Adrenal gland (tissue), 12 donors: Measurements from ENCODE around the gene COA5. TPM values are rescaled to one million over a fixed set of nuclear protein-coding genes. Genes with fewer than 3 reads are reported as not detected.

Source experiments
- DNase-seq, 7 donors: peaks; one replicate each; pipeline ENCODE4 v3.0.0-alpha.2; 2019 to 2020
- H3K27ac ChIP-seq, 5 donors: fragments of 200-600 bp; sonication (generic) in 4 of 5; 1 replicate in 3 of 5; 2 replicates in 2 of 5; pipeline versions ENCODE4 v1.5.1 to v1.8.0; 2016 to 2020; ENCODE audit warnings: mild to moderate bottlenecking in 1 of 5
- H3K27me3 ChIP-seq: fragments of 200-600 bp; 2 replicates; pipeline ENCODE4 v1.8.0; 2021
- H3K36me3 ChIP-seq, 2 donors: fragments of 200-600 bp; replicated peaks in 1 of 2; 1 replicate in 1 of 2; 2 replicates in 1 of 2; pipeline versions ENCODE4 v1.5.1 to v1.8.0; 2018 to 2022
- H3K4me1 ChIP-seq, 2 donors: fragments of 200-600 bp; replicated peaks in 1 of 2; 1 replicate in 1 of 2; 2 replicates in 1 of 2; pipeline versions ENCODE4 v1.5.1 to v1.8.0; 2018 to 2021
- H3K4me3 ChIP-seq, 4 donors: fragments of 200-600 bp; sonication (generic) in 3 of 4; one replicate each; pipeline ENCODE4 v1.5.1; 2016 to 2018
- H3K9me3 ChIP-seq, 3 donors: fragments of 200-600 bp; sonication (generic) in 1 of 3; replicated peaks in 1 of 3; 1 replicate in 2 of 3; 2 replicates in 1 of 3; pipeline versions ENCODE4 v1.5.1 to v1.8.0; 2016 to 2021
- CTCF ChIP-seq, 6 experiments: fragments of 450-650 bp in 4 of 6; fragments of 200-600 bp in 2 of 6; sonication (generic) in 1 of 6; IDR thresholded peaks; 1 replicate in 5 of 6; 2 replicates in 1 of 6; pipeline versions ENCODE4 v1.5.1 to v1.8.0; 2016 to 2021; ENCODE audit warnings: antibody characterized with exemption in 6 of 6, mild to moderate bottlenecking in 2 of 6, moderate library complexity in 1 of 6
- POLR2A ChIP-seq, 2 donors: fragments of 450-650 bp; IDR thresholded peaks; one replicate each; pipeline ENCODE4 v1.6.1; 2017; ENCODE audit warnings: antibody characterized with exemption in 2 of 2, mild to moderate bottlenecking in 2 of 2, moderate library complexity in 1 of 2
- WGBS, 4 donors: extraction: QIAGEN DNeasy Blood & Tissue Kit in 2 of 4; methylation state at CpG; one replicate each; pipeline versions ENCODE4 v1.1.5 to v1.1.7; 2013 to 2017; 5-methylcytosine and 5-hydroxymethylcytosine counted together
- intact Hi-C, 2 donors: fragments of 100-400 bp; cut with DNase I; formaldehyde crosslinking; loops; one replicate each; pipeline versions ENCODE4 v1.14.1 to v1.15.0; 2022 to 2023
- polyA plus RNA-seq, 3 donors: library from polyadenylated mRNA; stranded (reverse); fragments of 200-250 nt in 2 of 3; fragments of 350-450 nt in 1 of 3; fragmentation: Illumina TruSeq in 1 of 3; extraction: RNeasy Lipid Tissue Mini Kit (QIAGEN cat#74804) in 1 of 3; gene quantifications; one replicate each; pipeline ENCODE4 v1.2.3, GENCODE V29; 2013 to 2014
- total RNA-seq, 9 donors: library from RNA; depleted of rRNA in 4 of 9; stranded (reverse); fragments of >200 nt in 4 of 9; fragments of 120-200 nt in 1 of 9; fragmentation: NEBNext Ultra II Directional in 1 of 9; extraction: Animal tissue kit (Norgen Biotek cat#: 25700) in 1 of 9; gene quantifications; one replicate each; pipeline versions ENCODE4 v1.1.0 to v1.2.4, GENCODE V29; 2013 to 2023
- donor health status: healthy with polysubstance abuse.
- donor health status: Bipolar disorder and iron deficiency.
- donor health status: DM: yes; HTN: yes; CAD: no.
- donor health status: DM: no; HTN: no; CAD: no.
- donor health status: DM: no; HTN: no; CAD: no.
- donor health status: DM: yes; HTN: yes; CAD: no.

Gene COA5
- total and polyA plus RNA-seq, 12 donors = 18.9 to 76.0 (median 42.6) TPM

- no peak for DNase-seq
- Histone ChIP-seq H3K27me3 (no peaks in the 10 kb centered on the region), H3K27ac (no peak overlapping the region), H3K4me1 (no peaks in the 10 kb centered on the region), H3K4me3 (no peak overlapping the region), H3K9me3 (no peaks in the 10 kb centered on the region), H3K36me3 (peaks cover 0 to 78% of the 10 kb centered on the region in 2 donors)
- TF ChIP-seq POLR2A (IDR thresholded peaks at IDR 0.05) (no peak), CTCF (IDR thresholded peaks at IDR 0.05) (no peak)
- WGBS, 4 donors = 91 to 97% (median 92%) methylated on average over 5 of the region's 5 CpGs
- intact Hi-C loops = no loop called here
Observed at GRCh38 chr2:98572211-98572610, 36.1 kb downstream of the COA5 start.

GRCh38 chr2:98571796-98572195 lies 36.5 kb downstream of the COA5 start:
- no peaks in the 10 kb centered on the region for H3K4me1 ChIP-seq
- H3K4me3 ChIP-seq = no peak overlapping the region
- peaks cover 0 to 76% of the 10 kb centered on the region in 2 donors for H3K36me3 ChIP-seq
- H3K27ac ChIP-seq = no peak overlapping the region
- TF ChIP-seq POLR2A (IDR thresholded peaks at IDR 0.05) (no peak), CTCF (IDR thresholded peaks at IDR 0.05) (no peak)
- H3K9me3 ChIP-seq = no peaks in the 10 kb centered on the region
- DNase-seq = no peak
- intact Hi-C loops = no loop called here
- no peaks in the 10 kb centered on the region for H3K27me3 ChIP-seq
- 68 to 91% (median 87%) methylated on average over 9 of the region's 9 CpGs for WGBS, 4 donors

- Histone ChIP-seq H3K9me3 (no peaks in the 10 kb centered on the region), H3K27ac (no peak overlapping the region), H3K4me1 (no peaks in the 10 kb centered on the region), H3K4me3 (no peak overlapping the region), H3K27me3 (no peaks in the 10 kb centered on the region), H3K36me3 (peaks cover 0 to 81% of the 10 kb centered on the region in 2 donors)
- DNase-seq = no peak
- intact Hi-C loops = no loop called here
- 89 to 97% (median 93%) methylated on average over 10 to 13 of the region's 13 CpGs for WGBS, 4 donors
- no peak for TF ChIP-seq POLR2A (IDR thresholded peaks at IDR 0.05)
- TF ChIP-seq CTCF (IDR thresholded peaks at IDR 0.05) = no peak
Observed at GRCh38 chr2:98571121-98571701, 37.1 kb downstream of the COA5 start.

GRCh38 chr2:98570356-98570755 lies 38.0 kb downstream of the COA5 start:
- DNase-seq = no peak

More at GRCh38 chr2:98570356-98570755, 38.0 kb downstream of the COA5 start:
- Histone ChIP-seq H3K9me3 (no peaks in the 10 kb centered on the region), H3K4me3 (no peak overlapping the region), H3K4me1 (peaks cover 6% of the 10 kb centered on the region in 2 donors), H3K27me3 (no peaks in the 10 kb centered on the region), H3K36me3 (peaks cover 0 to 84% of the 10 kb centered on the region in 2 donors), H3K27ac (no peak overlapping the region)
- TF ChIP-seq CTCF (IDR thresholded peaks at IDR 0.05) (no peak), POLR2A (IDR thresholded peaks at IDR 0.05) (no peak)
- 88 to 97% (median 89%) methylated on average over 5 of the region's 5 CpGs for WGBS, 4 donors
- intact Hi-C loops = no loop called here
